Colon (tissue), 2 donors: ENCODE data around the gene ADI1.
"Not testable (repeated sequence)": the region's sequence is repeated elsewhere in the genome, so short reads cannot be mapped to it uniquely, and the experiment has no call there.

Experiments
- FAIRE-seq: peaks from 2 replicates; lab custom pipeline; 2012; peaks lifted over from hg19 to GRCh38; lab: Jason Lieb, UNC
- donor health status: control.
- donor health status: control.

ADI1 gene

DNA sequence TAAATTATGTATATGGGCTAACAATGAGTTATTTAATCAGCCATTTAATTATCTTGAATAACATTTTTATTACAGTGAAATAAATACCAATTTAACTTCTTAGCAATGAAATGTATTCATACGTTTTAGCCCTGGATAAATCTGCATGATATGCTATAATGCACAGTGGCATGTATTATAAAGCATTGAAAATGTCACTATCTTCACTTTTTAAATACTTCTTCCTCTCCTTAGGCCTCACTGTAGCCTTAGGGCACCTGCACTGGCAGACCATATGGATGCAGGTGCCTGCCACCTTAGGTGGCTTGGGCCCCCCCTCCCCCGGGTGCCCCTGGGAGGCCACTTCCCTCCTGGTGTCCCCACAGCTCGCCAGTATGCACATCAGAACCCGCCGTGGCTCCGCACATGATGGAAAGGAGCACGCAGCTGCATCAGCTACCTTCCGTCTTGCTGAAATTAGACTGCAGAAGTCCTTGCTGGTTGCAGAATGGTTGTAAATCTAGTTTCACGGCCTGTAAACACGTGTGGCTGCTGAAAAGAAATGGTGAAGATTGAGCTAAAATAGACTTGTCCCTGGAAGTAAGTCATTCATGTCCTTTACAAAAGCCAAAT lies 56.7 kb downstream of the ADI1 start:
- FAIRE-seq = no peak

GRCh38 chr2:3461801-3462492 lies 57.4 kb downstream of the ADI1 start:
- FAIRE-seq = peak; percentile 14

DNA sequence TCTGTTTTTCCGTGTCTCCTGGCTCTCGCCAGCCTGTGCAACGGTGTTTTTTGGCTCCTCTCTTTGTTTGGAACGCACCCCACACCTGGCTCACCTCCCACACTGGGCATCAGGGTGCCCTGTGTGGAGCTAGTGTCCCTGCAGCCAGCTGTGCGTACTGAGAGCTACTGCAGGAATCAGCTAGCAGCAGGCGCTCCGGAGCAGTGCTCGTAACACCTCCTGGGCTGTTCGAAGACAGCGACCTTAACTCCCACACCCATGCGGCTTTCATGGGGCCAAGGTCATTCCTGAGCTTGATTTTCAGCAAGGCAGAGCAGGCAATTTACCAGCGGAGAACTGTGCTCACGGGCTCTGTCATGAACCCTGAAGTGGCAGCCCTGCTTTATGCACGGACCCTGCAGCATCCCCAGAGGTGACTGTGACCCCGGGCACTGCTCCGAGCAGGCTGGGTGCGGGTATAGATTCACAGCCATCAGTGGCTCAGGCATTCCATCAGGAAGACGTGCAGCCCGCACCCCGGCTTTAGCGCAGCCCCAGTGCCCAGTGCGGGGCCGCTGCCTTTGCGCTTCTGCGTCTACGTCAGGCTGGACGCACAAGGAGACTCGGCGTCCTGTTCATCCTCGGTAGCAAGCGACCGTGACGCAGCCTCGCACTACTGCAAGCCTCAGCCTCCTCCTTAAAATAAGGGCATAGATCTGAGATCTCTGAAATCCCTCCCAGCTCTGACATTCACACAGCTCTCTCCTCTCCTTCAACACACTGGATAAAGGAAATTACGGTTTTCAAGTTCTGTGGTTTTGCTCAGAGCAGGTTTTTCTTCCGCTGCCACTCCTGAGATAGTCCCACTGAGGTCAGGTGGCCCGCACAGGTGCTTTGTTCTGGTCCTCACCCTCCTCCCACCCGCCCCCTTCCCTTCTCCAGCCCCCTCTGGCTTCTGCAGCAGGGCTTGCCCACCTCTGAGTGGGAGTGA lies 58.2 kb downstream of the ADI1 start:
- no peak for FAIRE-seq

DNA sequence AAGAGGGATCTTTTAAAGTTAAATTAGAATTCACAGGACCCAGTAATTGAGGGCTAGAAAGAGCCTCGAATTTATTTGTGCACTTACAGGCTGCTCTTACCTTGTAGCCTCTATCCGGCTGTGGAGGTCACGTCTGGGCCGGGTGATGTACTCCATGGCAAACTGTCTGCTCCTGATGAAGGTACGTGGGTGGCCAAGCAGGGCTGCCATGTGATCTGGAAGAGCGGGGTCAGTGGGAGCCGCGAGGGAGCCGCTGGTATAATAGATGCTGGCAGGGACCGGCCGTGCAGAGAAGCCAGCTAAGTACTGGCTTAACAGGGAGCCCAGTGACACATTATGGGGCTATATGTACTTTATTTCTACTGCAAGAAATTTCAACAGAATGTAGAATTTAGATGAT lies 59.2 kb downstream of the ADI1 start:
- no peak for FAIRE-seq

DNA sequence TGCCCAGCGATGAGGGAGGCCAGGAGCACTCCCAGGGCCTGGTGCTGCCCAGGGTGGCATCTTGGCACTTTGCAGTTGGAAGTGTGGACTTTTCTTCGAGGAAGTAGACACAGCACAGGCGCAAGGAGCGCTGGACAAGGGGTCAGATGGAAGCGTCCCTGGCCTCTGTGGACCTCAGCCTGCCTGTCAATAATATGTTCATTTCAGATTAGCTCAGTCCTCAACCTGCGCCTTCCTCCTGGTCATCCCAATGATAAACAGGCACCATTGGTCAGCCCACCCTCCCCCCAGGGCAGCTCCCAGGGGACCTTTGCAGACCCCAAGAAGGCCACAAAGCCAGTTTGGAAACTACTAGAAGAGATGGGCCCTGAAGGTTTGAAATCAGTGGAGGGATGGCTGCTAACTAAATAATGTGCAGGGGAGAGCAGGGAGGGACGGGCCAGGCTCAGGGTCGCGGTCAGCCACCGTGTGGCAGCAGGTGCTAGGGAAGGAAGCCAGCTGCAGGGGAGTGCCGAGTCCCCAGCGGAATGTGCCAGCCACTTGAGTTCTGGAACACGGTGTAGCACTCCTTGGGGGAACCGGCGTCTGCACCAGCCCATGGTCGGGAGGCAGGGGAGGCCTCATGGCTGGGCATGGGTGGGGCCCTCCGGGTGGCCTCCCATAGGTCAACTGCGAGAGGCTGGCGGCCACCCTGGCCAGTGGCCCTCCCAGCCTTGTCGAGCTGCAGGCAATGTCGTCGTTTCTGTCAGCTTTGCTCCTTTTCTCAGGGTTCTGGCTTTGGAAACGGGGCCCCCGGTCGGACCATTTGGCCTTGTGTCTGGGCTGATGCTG lies 59.9 kb downstream of the ADI1 start:
- FAIRE-seq = no peak

DNA sequence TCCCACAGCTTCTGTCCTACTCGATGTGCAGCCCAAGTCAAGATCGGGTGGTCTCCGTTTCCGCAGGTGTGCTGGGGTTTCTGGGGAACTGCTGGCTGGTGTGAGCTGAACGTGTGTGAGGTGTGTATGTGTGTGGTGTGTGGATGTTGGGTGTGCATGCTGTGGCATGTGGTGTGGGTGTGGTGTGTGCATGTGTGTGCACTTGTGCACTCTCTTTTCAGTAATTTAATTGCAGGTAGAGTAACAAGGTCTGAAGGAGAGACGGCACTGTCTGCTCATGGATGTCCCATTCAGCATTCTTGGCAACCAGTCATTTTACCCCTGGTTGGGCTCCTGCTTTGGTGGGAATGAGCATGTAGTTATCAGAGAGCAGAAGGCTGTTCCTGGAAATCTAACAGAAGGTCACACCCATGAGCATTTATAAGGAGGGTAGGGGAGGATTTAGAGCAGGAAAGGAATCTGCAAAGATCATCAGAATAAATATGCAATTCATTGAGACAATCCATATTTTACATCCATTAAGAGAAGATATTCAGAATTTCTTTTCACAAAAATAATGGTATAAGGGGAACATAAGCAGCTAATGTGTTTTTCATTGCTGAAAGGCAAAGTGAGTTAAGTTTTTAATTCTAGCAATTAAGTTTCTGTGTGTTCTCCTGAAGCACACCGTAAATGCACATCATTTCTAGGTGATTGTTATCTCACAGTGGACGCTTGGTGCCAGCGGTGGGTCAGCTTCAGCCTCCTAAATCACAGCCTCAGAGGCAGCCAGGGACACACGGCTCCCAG lies 60.7 kb downstream of the ADI1 start:
- no peak for FAIRE-seq

GRCh38 chr2:3457524-3458395 lies 61.6 kb downstream of the ADI1 start:
- FAIRE-seq = no peak

DNA sequence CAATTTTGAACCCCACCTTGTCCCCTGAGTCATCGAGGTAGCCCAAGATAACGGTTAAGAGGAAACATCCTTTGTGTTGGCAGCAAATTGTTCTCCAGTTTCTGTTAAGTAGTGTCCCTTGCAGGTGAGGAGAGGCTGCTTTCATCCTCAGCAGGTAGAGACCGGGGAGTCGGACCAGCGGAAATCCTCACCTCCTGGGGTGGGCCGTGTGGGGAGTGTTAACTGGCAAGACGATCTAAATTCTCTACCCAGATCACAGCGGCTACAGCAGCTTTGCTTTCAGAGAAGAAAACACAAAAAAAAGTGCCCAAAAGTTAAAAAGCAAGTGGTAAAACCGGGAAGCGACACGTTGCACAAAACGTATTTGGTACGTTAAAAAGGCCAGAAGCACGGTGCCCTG lies 63.2 kb downstream of the ADI1 start:
- no peak for FAIRE-seq

DNA sequence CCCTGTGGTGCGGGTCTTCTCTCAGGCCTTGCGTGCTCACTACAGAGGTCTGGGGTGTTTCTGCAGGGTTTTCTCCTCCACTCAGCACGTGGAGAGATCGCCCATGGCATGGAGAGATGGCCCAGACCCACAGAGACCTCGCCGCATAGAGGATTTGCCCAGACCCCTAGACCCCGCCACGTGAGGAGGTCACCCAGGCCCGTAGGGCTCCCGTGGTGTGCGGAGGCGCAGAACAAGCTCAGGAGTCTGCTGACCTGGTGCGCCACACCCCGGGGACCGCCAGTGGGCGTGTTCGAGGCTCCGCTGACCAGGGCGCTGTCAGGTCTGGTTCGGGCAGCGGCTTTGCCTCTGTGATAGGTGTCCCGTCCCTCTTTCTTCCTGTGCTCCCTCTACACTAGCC lies 64.5 kb downstream of the ADI1 start:
- no peak for FAIRE-seq

- FAIRE-seq = not testable (repeated sequence)
Measured at GRCh38 chr2:3454005-3454404, 65.3 kb downstream of the ADI1 start.

DNA sequence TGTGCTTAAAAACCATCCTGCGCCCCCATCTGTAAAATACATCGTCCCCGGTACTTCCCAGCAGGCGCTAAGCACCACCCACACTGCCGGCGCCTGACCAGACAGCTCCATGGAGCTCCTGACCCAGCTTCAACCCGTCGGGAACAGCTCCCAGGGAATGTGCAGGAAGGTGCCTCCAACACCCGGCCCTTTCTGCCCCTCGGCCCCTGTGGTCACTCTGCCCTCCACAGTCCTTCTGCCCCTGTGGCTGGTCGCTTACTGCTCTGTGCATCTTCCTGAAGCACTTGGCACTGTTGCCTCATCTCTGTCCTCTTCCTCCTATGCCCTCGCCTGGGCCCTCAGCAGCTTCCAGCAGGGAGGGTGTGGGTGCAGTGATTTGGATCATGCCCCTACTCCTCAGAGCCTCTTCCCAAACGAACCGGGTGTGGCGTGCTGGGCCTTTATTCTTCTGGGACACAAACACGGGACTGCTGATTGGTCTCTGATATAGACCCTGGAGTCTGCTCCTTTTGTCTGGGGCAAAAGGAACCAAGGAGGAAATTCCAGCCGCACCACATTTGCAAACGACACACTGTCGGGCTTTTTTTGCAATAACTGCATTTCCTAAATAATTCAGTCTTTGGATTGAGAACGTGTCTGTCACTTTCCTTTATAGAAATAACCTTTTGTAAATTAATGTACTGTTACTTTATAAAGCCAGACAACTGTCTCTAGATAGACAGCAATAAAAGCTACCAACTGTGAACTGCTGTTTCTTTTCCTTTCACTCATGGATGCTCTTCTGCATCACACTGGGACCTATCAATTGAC lies 65.9 kb downstream of the ADI1 start:
- no peak for FAIRE-seq

GRCh38 chr2:3451926-3452671 lies 67.2 kb downstream of the ADI1 start:
- no peak for FAIRE-seq

DNA sequence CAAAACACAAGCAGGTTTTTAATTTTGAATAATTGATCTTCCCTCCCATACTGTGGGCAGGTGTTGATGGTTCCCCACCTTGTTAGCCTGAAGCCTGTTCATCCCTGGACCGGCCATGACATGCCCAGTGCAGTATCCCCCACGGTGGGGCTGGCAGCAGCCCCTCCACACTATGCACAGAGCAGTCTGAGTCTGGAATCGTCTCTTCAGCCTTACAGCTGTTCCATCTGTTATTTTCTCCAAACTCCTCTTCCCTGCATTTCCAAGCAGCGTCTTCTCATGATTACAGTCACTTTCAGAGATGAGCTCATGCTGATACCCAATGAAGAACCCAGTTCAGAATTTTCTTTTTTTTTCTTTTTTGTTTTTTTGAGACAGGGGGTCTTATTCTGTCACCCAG lies 68.2 kb downstream of the ADI1 start:
- no peak for FAIRE-seq

GRCh38 chr2:3450385-3451010 lies 68.8 kb downstream of the ADI1 start:
- FAIRE-seq = no peak

GRCh38 chr2:3449936-3450335 lies 69.4 kb downstream of the ADI1 start:
- no peak for FAIRE-seq

DNA sequence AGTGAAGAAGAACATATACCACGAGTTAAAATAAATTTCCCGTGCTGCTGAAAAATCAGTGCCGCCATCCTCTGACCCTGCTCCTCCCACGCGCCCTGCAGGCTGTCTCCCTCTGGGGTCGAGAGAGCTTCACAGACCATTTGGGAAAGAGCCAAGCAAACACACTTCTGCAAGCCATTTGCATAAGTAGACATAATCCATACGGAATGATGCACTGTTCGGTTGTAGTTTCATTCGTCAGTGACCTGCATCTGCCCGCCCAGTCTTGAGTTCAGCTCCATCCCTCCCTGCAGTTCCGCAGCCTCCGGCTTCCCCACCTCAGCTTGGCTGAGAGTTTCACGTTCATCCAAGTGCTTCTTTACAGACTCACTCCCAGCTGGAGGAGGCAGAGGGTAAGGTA lies 70.2 kb downstream of the ADI1 start:
- no peak for FAIRE-seq

DNA sequence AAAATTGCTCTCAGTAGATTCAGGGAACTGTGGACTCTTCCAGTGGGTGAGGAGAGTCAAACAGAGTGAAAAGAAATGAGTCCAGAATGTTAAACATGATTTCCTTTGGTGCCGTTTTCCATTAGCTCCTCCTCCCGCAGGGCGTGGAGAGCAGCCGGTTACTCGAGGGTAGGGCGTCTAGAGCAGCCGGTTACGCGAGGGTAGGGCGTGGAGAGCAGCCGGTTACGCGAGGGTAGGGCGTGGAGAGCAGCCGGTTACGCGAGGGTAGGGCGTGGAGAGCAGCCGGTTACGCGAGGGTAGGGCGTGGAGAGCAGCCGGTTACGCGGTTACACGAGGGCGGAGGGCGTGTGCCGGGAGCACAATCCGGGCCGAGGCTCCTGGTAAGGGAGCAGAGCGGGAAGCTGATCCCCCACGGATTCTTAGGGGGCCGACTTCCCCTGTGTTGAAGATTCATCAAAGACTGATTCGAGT lies 70.9 kb downstream of the ADI1 start:
- not testable (repeated sequence) for FAIRE-seq

DNA sequence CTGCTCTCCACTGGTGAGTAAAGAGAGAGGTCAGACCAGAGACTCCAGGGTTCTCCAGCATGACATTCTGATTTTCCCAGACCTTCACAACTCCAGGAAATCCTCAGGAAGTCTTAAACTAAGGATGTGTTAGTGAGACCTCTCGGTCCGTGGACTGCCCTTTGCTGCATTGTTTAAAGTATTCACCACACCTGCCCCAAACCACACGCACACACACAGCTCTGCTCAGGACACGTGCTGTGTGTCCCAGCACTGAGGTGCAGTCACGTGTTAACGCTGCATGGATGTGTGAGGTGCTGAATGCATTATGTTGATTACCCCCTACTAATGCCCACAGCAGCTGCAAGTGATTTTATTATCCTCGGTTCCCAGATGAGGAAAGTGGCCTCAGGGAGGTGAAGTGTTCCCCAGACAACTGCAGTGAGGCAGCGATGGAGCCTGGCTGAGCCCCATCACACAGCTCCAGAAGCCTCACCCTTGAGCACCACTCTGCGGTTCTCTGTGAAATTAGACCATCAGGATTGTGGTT lies 71.5 kb downstream of the ADI1 start:
- no peak for FAIRE-seq
